ENCODE measurements around the gene TMEM270.
"Not testable (repeated sequence)": the region's sequence is repeated elsewhere in the genome, so short reads cannot be mapped to it uniquely, and the experiment has no call there.

Gene TMEM270

DNA sequence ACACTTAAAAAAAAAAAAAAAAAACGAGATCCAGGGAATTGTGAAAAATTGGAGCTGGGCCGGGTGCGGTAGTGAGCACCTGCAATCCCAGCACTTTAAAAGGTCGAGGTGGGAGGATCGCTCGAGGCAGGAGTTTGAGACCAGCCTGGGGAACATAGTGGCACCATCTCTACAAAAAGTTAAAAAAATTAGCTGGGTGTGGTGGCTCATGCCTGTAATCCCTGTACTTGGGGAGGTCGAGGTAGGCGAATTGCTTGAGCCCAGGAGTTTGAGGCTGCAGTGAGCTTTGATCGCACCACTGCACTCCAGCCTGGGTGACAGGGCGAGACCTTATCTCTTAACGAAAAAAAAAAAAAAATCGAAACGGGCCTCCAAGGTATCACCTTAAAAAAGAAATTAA, 28.2 kb upstream of the TMEM270 start:
- TF ChIP-seq, protein P1, sequence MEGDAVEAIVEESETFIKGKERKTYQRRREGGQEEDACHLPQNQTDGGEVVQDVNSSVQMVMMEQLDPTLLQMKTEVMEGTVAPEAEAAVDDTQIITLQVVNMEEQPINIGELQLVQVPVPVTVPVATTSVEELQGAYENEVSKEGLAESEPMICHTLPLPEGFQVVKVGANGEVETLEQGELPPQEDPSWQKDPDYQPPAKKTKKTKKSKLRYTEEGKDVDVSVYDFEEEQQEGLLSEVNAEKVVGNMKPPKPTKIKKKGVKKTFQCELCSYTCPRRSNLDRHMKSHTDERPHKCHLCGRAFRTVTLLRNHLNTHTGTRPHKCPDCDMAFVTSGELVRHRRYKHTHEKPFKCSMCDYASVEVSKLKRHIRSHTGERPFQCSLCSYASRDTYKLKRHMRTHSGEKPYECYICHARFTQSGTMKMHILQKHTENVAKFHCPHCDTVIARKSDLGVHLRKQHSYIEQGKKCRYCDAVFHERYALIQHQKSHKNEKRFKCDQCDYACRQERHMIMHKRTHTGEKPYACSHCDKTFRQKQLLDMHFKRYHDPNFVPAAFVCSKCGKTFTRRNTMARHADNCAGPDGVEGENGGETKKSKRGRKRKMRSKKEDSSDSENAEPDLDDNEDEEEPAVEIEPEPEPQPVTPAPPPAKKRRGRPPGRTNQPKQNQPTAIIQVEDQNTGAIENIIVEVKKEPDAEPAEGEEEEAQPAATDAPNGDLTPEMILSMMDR (IDR thresholded peaks at IDR 0.05; ENCODE audit: low read depth, low read length, missing control alignments) = no peak
- no peak overlapping the region for H3K4me3 ChIP-seq (ENCODE audit: low read depth, low read length)
- DNase-seq (ENCODE audit: low read depth) = no peak

DNA sequence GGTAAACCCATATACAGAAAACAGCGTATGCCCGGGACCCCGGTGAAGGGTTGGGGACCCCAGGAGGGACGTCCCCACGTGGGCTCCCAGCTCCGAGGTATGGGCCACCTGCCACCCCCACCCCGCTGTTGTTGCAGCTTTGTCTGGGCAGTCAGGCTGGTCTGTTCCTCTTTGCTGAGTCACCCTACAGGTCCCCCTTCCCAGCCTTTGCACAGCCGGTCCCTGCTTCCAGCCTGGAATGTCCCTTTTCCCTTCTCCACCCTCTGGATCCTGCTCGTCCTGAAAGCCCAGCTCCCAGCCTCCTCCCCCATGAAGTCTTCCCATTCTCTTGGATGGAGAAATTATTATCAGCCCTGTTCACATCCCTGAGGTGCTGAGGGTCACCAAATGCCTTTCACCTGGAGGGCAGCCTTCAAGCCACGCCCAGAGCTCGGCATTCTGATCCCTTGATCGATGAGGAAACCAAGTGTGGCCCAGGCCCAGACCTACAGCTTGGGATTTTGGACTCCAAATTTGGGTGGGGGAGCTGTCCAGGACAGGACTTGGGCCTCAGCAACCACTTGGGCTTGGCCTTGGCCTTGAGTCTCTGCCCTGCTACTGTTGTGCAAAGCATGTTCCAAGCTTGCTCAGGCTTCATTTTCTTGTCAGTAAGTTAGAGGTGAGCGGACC, 27.6 kb upstream of the TMEM270 start:
- TF ChIP-seq, protein P1 (IDR thresholded peaks at IDR 0.05; ENCODE audit: low read depth, low read length, missing control alignments) = no peak
- no peak overlapping the region for H3K4me3 ChIP-seq (ENCODE audit: low read depth, low read length)
- no peak for DNase-seq (ENCODE audit: low read depth)

DNA sequence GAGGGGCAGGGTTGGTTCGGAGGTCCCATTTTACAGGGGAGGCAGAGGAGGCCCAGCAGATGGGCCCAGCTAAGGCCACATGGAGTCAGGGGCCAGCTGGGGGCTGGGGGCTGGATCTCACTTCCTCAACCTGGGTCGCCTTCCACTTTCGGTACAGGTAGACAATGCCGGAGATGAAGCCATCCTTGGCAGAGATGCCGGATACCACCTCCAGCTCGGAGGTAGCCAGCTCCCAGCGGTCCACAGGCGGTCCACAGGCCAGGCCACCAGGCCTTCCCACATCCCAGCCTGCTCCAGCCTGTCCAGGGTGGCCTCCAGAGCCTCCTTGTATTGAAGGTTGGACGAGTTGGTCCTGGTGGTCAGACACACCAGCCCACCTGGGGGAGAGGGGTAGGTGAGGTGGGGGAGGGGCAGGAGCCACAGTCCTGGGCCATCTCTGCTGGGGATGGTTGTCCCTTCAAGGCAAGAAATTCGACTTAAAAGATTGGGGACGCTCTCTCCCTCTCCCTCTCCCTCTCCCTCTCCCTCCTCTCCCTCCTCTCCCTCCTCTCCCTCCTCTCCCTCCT, 26.2 kb upstream of the TMEM270 start:
- no peak for DNase-seq (ENCODE audit: low read depth)
- TF ChIP-seq, protein P1 (IDR thresholded peaks at IDR 0.05; ENCODE audit: low read depth, low read length, missing control alignments) = no peak
- no peak overlapping the region for H3K4me3 ChIP-seq (ENCODE audit: low read depth, low read length)

DNA sequence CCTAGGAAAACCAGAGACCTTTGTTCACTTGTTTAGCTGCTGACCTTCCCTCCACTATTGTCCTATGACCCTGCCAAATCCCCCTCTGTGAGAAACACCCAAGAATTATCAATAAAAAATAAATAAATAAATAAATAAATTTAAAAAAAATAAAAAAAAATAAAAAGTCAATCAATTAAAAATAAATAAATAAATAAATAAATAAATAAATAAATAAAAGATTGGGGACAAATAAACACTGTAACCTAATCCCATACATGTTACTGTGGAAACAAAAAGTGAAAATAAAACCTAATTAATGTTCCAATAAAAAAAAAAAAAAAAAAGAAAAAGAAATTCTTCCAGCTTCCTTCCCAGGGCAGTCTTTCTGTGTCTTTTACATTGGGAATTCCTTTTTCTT, 23.8 kb upstream of the TMEM270 start:
- not testable (repeated sequence) for H3K4me3 ChIP-seq (ENCODE audit: low read depth, low read length); DNase-seq (ENCODE audit: low read depth)

DNA sequence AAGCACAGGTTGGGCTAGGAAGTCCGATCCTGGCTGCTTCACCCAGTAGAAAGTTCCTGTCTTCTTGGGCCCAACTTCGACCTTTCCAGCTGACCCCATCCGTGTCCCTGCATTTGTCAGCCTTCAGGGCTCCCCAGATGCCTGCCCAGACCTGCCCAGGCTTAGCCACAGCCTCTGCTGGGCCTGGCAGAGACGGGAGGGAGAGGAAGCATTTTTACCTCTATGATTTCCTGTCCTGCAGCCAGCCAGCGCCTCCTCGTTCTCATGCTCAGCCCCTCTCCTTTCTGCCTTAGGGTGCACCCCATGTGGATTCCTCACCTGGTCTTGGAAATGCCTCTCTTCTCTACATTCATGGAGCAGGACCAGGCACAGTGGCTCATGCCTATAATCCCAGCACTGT, 22.3 kb upstream of the TMEM270 start:
- no peak for DNase-seq (ENCODE audit: low read depth)
- TF ChIP-seq, protein P1 (IDR thresholded peaks at IDR 0.05; ENCODE audit: low read depth, low read length, missing control alignments) = no peak
- H3K4me3 ChIP-seq (ENCODE audit: low read depth, low read length) = no peak overlapping the region

DNA sequence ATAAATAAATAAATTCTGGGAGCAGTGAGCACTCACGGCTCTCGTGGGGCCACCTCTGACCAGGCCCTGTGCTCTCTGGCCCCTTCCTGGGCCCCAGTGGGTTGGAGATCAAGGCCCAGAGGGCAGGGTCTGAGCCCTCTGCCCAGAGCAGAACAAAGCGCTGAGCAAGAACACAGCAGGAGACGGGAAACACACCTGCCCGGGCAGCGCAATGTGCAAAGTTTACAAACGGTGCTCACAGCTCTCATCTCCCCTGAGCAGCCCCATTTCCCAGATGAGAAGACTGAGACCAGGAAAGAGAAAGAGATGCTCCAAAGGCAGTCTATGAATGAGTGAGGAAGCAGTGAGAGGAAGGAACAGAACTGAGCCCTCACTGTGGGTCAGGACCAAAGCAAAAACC, 21.7 kb upstream of the TMEM270 start:
- no peak for DNase-seq (ENCODE audit: low read depth)
- H3K4me3 ChIP-seq (ENCODE audit: low read depth, low read length) = no peak overlapping the region
- TF ChIP-seq, protein P1 (IDR thresholded peaks at IDR 0.05; ENCODE audit: low read depth, low read length, missing control alignments) = no peak

DNA sequence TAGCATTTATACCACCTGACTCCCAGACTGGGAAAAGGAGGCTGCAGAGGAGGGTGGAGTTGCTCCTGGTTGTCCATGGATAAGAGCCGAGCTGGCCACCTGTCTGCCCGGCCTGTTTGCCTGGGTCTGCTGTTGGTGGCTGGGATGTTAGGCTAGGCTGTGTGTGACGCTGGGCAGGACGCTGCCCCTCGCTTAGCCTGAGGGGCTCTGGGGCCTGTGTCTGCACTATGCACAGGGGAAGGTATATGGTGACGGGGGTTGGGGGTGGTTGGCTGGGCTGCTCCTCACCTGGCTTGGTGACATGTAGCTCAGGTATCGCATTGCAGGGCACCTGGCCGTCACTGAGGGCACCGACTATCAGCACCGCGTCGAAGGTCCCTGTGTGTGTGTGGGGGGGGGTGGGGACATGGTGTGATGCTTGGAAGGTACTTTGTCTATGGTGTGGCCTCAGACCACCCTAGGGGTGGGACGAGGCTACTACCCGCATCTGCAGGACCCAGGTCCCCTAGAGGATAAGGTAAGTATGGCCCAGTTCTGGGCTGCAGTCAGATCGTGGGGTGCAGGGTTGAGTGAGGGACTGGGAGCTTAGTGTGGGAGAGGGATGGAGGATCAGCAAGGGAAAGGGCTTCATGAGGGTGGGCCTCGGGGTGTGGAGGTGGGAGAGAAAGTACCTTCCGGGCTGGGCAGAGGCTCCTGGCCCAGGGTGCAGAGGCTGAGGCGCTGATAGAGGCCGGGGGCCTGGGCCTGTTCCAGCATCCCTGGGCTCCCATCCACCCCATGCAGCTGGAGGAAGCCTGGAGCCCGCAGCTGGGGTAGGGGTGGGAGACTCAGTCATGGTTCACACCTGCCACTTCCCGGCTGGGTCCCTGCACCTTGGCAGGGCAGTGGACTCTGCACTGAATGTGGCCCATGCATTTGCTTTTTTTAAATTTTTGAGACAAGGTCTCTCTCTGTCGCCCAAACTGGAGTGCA, 20.9 kb upstream of the TMEM270 start:
- TF ChIP-seq, protein P1 (IDR thresholded peaks at IDR 0.05; ENCODE audit: low read depth, low read length, missing control alignments) = peak; percentile 36
- DNase-seq (ENCODE audit: low read depth) = no peak
- H3K4me3 ChIP-seq (ENCODE audit: low read depth, low read length) = no peak overlapping the region

Measured in GM12864 (cell line).